ENCODE measurements around the gene DNAI1.

Gene DNAI1

GRCh38 chr9:34560599-34561214, 102.1 kb downstream of the DNAI1 start:
- DNase-seq = no peak

- DNase-seq = no peak
Measured at GRCh38 chr9:34562135-34562745, 103.6 kb downstream of the DNAI1 start.

GRCh38 chr9:34563262-34563661, 104.7 kb downstream of the DNAI1 start:
- no peak for DNase-seq

GRCh38 chr9:34564617-34565016, 106.0 kb downstream of the DNAI1 start:
- DNase-seq = no peak

GRCh38 chr9:34565856-34566255, 107.3 kb downstream of the DNAI1 start:
- no peak for DNase-seq

GRCh38 chr9:34566322-34566721, 107.7 kb downstream of the DNAI1 start:
- no peak for DNase-seq

- DNase-seq = no peak
Measured at GRCh38 chr9:34566972-34567371, 108.4 kb downstream of the DNAI1 start.

GRCh38 chr9:34568133-34568532, 109.5 kb downstream of the DNAI1 start:
- DNase-seq = no peak

GRCh38 chr9:34568774-34569173, 110.2 kb downstream of the DNAI1 start:
- no peak for DNase-seq

GRCh38 chr9:34570376-34570775, 111.8 kb downstream of the DNAI1 start:
- DNase-seq = no peak
